Keratinocyte (primary cell): Measurements from ENCODE around the gene SNN.

Experiments
- CTCF ChIP-seq, 3 experiments: IDR thresholded peaks in 1 of 3; conservative IDR thresholded peaks in 1 of 3; optimal IDR thresholded peaks in 1 of 3; 2 replicates in 2 of 3; 3 replicates in 1 of 3; pipeline versions ENCODE3 to v1.5.1; 2011; ENCODE audit warnings: low read length in 3 of 3, mild to moderate bottlenecking in 3 of 3, moderate library complexity in 2 of 3, control low read depth in 1 of 3, inconsistent platforms in 1 of 3; ENCODE audit not compliant: insufficient read depth in 2 of 3; ENCODE audit errors: extremely low read depth in 1 of 3
- EZH2 ChIP-seq: IDR thresholded peaks from one replicate; pipeline ENCODE4 v1.6.1; 2012; ENCODE audit warnings: inconsistent platforms, mild to moderate bottlenecking, low read length, moderate library complexity

- TF ChIP-seq CTCF (optimal IDR thresholded peaks at IDR 0.05 in 1 of 3, IDR thresholded peaks at IDR 0.05 in 1 of 3, conservative IDR thresholded peaks at IDR 0.05 in 1 of 3; ENCODE audit: extremely low read depth in 1 of 3, insufficient read depth in 2 of 3, low read length in 3 of 3) = no peak
- no peak for TF ChIP-seq EZH2
Observed at GRCh38 chr16:11692651-11693050, 24.4 kb downstream of the SNN start.
